Astrocyte (in vitro differentiated cells and primary cell): ENCODE results near the gene TMEM165.

Experiments
- CTCF ChIP-seq: IDR thresholded peaks from 2 replicates; pipeline ENCODE4 v1.5.1; 2011; ENCODE audit warnings: low read depth, mild to moderate bottlenecking, inconsistent platforms, low read length, moderate library complexity; ENCODE audit not compliant: insufficient read depth
- EZH2 ChIP-seq: IDR thresholded peaks from 2 replicates; pipeline ENCODE4 v1.6.1; 2012; ENCODE audit warnings: mild to moderate bottlenecking, low read length, inconsistent platforms; ENCODE audit not compliant: insufficient read depth

DNA sequence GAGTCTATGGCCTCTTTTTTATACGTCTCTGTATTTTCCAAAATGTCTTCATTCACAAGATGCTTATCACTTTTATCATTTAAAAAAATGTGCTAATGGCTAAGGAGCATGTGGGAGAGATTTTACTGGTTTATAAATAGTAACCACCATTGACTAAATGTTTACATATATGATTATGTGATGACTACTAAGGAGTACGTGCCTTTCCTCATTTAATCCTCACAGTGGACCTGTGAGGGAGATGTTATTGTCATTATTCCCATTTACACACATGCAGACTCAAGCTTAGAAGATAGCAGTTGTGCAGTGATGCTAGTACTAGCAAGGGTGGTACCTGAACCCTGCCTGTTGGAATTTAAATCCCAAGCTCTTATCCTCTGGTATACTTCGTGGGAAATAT lies 47.3 kb upstream of the TMEM165 start:
- TF ChIP-seq CTCF, result no peak
- no peak for TF ChIP-seq EZH2
